SW480 (cell line): ENCODE measurements around the gene GABBR2.

ENCODE experiments used
- DNase-seq: peaks from one replicate; pipeline ENCODE4 v3.0.0-alpha.2; 2016; ENCODE audit warnings: low spot score

Gene GABBR2

GRCh38 chr9:98721643-98722042, 12.9 kb upstream of the GABBR2 start:
- no peak for DNase-seq

DNA sequence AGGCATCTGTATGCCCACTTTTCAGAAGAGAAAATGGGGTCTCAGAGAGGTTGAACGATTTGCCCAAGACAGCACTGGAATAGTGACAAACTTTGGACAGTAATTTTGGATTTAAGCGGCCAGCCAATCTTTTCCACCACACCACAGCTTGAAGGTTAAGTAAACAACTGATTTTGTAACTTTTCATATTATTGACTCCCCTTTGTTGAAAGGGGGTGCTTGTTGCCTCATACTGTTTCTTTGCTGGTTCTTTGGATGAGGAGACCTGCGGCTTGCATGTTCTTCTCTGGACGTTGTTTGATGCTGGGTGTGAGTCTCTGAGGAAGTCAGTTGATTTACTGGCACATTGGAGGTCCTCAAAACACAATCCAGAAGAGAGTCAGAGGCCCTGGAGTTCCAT, 11.7 kb upstream of the GABBR2 start:
- DNase-seq: no peak

DNA sequence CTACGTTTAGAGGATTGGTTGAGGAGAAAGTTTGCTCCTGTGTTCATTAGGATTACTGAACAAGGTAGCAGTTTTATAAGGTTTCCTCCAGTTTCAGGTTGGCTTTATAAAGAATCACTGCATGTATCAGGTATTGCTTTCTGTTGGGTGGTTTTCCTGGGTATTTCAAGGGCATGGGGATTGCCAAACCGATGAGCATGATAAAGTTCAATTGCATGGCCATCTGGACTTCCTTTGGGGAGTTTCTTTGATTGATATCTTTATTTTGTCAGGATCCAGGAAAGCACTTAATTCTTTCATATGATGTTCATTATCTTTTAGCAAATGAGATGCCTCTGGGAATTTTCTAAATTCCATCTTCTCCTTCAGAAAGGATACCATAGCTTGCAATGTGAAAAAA, 10.3 kb upstream of the GABBR2 start:
- DNase-seq: no peak

- DNase-seq: no peak
These were observed 6.1 kb upstream of the GABBR2 start for GRCh38 chr9:98714833-98715232.

GRCh38 chr9:98712987-98713386, 4.3 kb upstream of the GABBR2 start:
- no peak for DNase-seq

GRCh38 chr9:98709968-98710965, 1.5 kb upstream of the GABBR2 start:
- DNase-seq: peak; percentile 29

DNA sequence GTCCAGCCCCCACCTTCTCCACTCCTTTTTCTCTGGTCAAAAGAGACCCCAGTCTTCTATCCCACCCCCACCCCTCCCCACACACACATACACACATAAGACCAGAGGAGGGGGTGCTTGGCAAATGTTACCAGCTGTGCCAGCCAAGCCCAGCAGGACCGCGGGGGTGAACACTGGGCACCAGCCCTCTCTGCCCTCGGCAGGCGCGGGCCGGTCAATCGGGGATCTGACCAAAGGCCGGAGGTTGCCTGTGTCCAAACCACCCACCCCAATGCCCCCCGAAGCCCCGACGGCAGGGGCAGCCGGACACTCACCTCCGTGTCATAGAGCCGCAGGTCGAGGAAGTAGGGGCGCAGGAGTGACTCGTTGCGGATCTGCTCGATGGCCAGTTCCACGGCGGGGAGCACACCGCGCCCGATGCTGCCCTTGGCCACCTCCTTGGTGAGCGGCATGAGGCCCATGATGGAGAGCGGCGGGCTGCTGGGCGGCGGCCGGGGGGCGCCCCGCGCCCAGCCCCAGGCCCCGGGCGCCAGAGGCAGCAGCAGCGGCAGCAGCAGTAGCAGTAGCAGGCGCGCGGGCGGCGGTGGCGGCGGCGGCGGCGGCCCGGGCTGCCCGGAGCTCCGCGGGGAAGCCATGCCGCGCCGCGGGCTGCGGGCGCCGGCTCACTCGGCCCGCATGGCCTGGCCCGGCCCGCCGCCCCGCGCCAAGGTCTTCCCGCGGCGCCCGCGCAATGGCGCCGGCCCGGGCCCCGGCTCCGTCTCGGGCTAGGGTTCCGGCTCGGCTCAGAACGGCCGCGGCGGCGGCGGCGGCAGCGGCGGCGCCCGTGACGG, 417 bp downstream of the GABBR2 start:
- no peak for DNase-seq

DNA sequence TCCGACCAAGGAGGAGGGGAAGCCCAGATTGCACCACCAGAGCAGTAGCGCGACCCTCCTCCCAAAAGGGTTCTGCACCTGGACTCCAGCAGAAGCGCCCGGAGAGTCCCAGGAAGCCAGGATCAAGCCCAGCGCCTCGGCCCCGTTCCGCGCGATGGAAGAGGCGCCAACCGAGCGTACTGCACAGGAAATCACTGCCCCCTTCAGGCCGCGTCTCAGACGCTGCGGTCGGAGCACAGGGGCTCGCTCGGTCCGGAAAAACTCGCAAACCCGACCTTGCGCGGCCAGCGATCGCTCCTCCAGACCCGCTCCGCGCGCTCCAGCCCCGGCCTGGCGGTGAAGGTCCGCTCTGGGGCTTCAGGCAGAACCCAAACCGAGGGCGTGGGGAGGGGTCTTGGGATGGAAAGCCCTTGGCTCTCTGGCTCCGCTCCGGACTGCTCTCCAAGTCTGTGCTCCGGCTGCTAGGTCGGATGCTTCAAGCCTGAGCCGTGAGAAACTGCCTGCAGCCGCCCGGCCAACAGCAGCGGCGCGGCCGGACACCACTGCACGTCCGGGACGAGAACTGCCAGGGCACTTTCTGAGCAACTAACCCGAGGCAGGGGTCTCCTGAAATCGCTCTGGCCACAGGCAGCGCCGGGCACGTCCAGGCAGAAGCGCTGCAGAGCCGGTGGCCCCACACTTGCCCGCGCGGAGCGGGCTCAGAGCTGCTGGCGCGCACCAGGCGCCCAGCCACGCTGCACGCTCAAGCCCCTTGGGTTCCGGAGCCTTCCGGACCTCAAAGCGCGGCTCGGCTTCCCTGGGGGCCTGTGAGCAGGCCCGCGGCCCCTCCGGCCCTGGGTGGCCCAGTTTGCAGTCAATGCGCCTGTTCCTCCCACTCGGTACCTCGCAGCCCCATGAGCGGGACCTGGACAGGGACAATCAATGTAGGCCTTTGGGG, 1.3 kb downstream of the GABBR2 start:
- no peak for DNase-seq

DNA sequence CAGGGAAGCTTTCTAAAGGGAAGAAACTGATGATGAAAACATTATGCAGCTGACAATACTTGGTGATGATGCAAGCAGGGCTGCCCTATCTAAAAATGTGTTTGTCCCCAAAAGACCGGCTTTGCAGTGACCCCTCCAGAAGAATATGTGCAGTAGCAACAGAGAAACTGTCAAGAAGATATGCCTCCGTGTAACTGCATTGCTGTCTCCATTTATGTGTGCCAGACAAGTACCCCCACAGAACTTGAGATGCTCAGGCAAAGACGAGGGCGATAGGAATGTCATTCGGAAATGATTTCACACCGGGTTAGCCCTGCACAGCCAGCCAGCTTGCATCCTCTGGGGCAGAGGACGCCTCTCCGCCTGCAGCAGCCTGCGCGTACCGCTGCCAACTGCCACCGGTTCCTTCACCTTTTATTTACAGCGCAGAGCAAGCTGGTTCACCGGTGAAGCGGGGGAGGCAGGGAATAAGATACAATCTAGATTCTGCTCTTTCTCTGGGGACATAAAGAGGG, 2.0 kb downstream of the GABBR2 start:
- no peak for DNase-seq

GRCh38 chr9:98702835-98703380, 5.8 kb downstream of the GABBR2 start:
- DNase-seq: no peak

DNA sequence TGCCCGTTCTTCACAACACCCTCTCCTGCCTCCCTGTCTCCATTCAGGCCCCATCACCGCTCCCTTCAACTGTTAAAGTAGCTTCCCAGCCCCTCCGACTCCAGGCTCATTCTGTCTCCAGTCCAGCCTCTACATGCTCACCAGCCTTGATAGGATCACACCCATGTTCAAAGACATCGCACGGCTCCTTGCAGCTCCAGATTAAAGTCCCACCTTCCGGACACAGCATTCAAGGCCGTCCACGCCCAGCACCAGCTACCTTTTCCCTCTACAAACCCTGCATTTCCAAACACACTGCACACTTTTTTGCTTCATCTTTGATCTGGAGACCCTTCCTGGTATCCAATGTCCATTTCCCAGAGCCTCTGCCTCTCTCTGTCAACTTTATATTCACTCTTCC, 6.4 kb downstream of the GABBR2 start:
- no peak for DNase-seq

DNA sequence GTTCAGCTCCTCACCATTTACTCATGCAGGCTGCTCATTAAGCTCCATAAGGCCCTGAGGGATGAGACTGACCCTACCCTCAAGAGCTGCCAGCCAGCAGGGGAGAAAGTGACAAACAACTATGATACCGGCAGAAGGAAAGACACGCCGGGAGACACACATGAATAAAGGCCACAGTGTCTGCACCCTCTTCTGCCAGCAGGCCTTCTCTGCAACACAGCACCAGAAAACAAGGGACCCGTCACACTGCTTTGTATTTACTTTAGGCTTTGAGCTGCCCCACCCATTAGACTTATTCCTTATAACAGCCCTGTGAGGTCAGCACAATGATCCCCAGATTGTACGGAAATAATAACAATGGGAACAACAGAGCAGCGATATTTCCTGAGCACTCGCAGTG, 7.2 kb downstream of the GABBR2 start:
- no peak for DNase-seq

DNA sequence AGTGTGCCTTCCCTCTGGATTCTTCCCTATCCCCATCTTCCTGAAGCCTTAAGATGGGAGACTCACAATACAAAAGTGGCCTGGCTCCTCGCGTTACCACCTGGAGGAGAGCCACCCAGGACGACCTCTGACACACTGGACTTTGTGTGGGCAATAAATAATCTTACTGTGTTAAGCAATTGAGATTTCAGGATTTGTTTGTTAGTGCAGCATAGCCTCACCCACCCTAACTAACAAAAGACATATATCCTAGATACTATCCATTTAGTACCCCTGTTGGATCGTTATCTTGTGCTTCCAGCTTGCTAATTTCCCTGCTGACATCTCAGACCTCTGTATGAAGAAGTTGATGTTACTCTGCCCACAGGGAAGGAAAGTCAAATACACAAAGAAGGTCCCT, 7.9 kb downstream of the GABBR2 start:
- DNase-seq: no peak

GRCh38 chr9:98698856-98699255, 9.9 kb downstream of the GABBR2 start:
- DNase-seq: no peak

- no peak for DNase-seq
These were observed 13.8 kb downstream of the GABBR2 start for GRCh38 chr9:98694943-98695342.

DNA sequence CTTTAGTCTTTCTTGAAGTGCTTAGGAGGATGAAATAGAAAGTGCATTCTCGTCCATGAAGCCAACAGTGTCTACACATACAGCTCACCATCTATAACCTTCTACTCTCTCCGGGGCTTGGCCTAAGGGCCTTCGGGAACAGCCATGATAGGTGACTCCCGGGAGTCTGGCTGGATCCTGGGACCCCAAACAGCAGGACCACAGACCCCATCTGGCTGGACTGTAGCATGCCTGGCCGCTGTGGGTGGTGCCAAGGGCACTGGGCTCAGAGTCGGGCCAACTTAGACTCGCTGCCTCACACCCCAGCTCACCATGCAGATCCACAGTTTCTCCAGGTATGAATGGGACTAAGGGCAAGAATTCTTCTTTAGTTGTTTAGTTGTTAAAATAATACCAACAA, 16.3 kb downstream of the GABBR2 start:
- DNase-seq: no peak

GRCh38 chr9:98691890-98692289, 16.8 kb downstream of the GABBR2 start:
- DNase-seq: no peak

GRCh38 chr9:98690686-98691085, 18.0 kb downstream of the GABBR2 start:
- DNase-seq: no peak

DNA sequence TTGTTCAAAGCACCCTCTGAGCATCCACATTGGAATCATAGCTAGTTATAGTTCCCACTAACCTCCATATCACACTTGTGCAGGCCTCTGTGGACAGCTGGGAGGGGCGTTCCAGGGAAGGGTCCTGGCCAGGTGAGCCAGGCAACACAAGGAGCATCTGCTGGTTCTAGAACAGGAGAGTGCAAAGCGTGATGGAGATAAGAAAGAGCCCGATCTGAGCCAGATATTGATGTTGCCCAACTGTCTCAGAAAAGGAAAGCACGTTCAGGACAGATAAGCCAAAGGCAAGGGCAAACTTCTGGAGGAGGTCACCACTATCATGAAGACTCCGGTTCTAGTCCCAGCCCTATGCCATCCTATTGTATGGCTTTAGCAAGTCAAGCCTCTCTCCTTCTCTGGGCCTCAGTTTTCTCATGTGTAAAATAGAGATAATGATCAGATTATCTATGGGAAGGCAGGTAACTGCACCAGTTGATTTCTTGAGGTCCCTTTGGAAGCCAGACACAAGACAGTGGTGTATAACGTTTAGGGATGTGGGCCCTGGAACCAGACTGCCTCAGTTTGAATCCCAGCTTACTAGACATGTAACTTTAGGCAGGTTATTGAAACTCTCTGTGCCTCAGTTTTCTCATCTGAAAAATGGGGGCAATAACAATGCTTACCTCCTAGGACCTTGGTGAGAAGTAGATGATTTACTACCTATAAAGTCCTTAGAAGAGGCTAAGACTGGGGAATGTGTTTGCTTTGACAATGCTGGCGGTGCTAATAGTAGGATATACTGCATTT, 19.8 kb downstream of the GABBR2 start:
- no peak for DNase-seq

DNA sequence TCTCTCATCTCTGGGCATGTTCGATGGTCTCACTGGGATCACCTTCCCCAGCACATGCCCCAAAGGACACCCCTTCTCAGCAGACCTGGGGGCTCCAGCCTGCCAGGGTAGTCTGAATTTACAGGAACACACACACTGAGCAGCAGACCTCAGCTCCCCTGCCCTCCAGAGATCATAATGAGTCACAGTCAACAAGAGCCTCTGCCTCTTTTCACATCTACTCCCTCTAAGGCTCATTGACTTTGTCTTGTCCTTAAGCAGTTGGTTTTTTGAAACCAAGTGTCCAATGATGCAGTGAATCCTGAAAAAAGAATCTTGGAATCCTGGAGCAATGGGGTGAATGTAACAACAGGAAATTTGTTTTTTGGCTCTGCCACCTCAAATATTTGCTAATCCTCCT, 20.8 kb downstream of the GABBR2 start:
- no peak for DNase-seq
